ENCODE results near the gene CST4. TPM values are rescaled to one million over a fixed set of nuclear protein-coding genes. Genes with fewer than 3 reads are reported as not detected.

CST4 gene
- total RNA-seq, 1 experiment from 2014 or later: not detected

DNA sequence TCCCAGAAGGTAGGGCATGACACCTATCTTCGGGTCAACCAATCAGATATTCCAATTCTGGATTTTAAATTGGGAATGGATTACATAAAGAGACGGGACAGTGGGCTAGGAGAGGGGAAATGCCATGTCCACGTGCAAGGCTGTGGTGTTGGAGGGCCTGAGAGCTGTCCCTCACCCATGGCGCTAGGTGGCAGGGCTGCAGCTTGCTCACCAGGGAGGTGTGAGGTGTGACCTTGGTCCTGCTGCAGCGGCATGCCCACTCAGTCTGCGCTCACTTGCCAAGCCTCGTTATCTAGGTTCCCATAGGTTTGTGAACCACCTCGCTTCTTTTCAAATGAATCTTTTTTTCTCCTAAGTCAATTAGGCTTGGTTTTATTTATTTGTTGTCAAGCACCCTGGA is 31.6 kb downstream of the CST4 start:
- Mint-ChIP-seq H3K9me3 (ENCODE audit: low read depth, unreplicated experiment) (no peaks in the 10 kb centered on the region), H3K27ac (ENCODE audit: unreplicated experiment) (no peak overlapping the region), H3K36me3 (ENCODE audit: insufficient read depth, unreplicated experiment) (no peaks in the 10 kb centered on the region), H3K27me3 (ENCODE audit: unreplicated experiment) (no peaks in the 10 kb centered on the region), H3K4me3 (ENCODE audit: low read depth, unreplicated experiment) (no peak overlapping the region), H3K4me1 (ENCODE audit: low read depth, unreplicated experiment) (peaks cover 15% of the 10 kb centered on the region)
- intact Hi-C loops (cut with micrococcal nuclease; ENCODE audit: unreplicated experiment): no loop called here
- no TSS peak for BruUV-seq (replicated peaks)
- TF ChIP-seq, protein P1, sequence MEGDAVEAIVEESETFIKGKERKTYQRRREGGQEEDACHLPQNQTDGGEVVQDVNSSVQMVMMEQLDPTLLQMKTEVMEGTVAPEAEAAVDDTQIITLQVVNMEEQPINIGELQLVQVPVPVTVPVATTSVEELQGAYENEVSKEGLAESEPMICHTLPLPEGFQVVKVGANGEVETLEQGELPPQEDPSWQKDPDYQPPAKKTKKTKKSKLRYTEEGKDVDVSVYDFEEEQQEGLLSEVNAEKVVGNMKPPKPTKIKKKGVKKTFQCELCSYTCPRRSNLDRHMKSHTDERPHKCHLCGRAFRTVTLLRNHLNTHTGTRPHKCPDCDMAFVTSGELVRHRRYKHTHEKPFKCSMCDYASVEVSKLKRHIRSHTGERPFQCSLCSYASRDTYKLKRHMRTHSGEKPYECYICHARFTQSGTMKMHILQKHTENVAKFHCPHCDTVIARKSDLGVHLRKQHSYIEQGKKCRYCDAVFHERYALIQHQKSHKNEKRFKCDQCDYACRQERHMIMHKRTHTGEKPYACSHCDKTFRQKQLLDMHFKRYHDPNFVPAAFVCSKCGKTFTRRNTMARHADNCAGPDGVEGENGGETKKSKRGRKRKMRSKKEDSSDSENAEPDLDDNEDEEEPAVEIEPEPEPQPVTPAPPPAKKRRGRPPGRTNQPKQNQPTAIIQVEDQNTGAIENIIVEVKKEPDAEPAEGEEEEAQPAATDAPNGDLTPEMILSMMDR (IDR thresholded peaks at IDR 0.05; ENCODE audit: unreplicated experiment): no peak
- CTCF ChIA-PET: no interaction called here
- DNase-seq: no peak

DNA sequence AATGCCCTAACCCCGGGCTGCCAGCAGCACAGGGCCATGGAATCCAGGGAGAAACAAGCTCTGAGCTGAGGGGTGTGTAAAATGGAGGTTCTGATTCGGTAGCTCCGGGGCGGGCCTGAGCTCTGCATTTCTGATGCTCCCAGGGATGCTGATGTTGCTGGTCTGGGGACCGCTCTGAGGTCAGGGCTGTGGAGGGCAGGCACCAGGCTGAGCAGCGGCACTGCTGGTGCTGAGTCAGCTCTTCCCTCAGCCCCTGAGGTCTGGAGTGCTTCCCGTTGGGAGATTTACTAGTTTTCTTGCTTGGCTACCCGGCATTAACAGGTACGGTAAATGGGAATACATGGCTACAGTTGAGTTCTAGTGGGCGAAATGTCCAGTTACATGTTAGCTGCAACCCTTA is 32.5 kb downstream of the CST4 start:
- Mint-ChIP-seq H3K4me1 (ENCODE audit: low read depth, unreplicated experiment) (peaks cover 15% of the 10 kb centered on the region), H3K27me3 (ENCODE audit: unreplicated experiment) (no peaks in the 10 kb centered on the region), H3K4me3 (ENCODE audit: low read depth, unreplicated experiment) (no peak overlapping the region), H3K27ac (ENCODE audit: unreplicated experiment) (no peak overlapping the region), H3K36me3 (ENCODE audit: insufficient read depth, unreplicated experiment) (no peaks in the 10 kb centered on the region), H3K9me3 (ENCODE audit: low read depth, unreplicated experiment) (no peaks in the 10 kb centered on the region)
- no TSS peak for BruUV-seq (replicated peaks)
- intact Hi-C loops (cut with micrococcal nuclease; ENCODE audit: unreplicated experiment): no loop called here
- DNase-seq: no peak
- TF ChIP-seq, protein P1 (IDR thresholded peaks at IDR 0.05; ENCODE audit: unreplicated experiment): no peak
- CTCF ChIA-PET: no interaction called here

DNA sequence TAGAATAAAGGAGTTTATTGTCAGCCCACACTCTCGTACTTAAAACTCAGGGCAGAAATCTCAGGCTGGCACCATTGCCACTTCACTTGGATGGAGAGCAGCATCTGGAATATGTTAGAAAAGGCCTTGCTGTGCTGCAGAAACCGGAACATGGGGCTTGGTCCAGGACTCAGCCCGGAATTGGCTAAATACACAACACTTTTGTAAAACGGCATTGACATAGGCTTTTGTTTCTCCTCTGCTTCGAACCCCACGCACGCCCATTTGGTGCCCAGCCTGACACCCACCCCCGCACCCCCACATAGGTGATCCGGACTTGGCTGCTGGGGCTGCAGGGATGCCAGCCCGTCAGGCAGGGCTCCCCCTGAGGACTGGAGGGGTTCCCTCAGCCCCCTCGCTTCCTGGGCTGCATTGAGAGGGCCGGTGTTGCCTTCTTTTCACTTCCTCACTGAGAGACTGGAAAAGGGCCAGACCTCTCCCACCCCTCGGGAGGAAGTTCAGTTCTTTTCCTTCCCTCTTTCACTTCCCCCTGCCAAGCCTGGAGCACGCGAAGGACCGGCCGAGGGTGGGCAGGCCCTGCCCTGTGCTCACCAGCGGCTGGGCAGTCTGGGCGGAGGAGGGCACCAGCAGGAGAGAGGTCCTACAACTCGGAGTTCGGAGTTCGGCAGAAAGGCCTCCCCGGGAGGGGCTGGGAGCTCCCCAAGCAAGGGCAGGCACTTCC is 33.2 kb downstream of the CST4 start:
- intact Hi-C loops (cut with micrococcal nuclease; ENCODE audit: unreplicated experiment): no loop called here

DNA sequence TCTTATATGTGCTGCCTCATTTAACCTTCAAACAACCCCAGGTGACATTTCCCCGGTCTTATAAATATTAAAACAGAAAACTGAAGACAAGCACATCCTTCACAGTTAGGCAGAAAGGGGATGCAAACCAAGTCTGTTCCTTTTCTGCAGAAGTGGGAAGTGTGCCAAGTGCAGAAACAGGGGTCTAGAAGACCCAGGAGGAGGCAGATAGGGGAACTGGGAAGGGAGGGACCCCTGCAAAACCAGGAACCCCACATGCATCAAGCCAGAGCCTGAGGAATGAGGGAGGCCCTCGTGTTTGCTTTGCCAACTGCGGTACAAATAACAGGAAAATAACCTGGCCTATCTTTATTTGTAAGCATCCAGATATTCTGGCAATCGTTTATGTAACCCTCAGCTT is 34.1 kb downstream of the CST4 start:
- DNase-seq: no peak
- Mint-ChIP-seq H3K4me3 (ENCODE audit: low read depth, unreplicated experiment) (no peak overlapping the region), H3K27me3 (ENCODE audit: unreplicated experiment) (no peaks in the 10 kb centered on the region), H3K9me3 (ENCODE audit: low read depth, unreplicated experiment) (no peaks in the 10 kb centered on the region), H3K4me1 (ENCODE audit: low read depth, unreplicated experiment) (peaks cover 7% of the 10 kb centered on the region), H3K27ac (ENCODE audit: unreplicated experiment) (no peak overlapping the region), H3K36me3 (ENCODE audit: insufficient read depth, unreplicated experiment) (no peaks in the 10 kb centered on the region)
- TF ChIP-seq, protein P1 (IDR thresholded peaks at IDR 0.05; ENCODE audit: unreplicated experiment): no peak
- no TSS peak for BruUV-seq (replicated peaks)
- intact Hi-C loops (cut with micrococcal nuclease; ENCODE audit: unreplicated experiment): no loop called here
- CTCF ChIA-PET: no interaction called here

More for the DNA sequence above, 33.2 kb downstream of the CST4 start:
- BruUV-seq (replicated peaks): no TSS peak
- Mint-ChIP-seq H3K36me3 (ENCODE audit: insufficient read depth, unreplicated experiment) (no peaks in the 10 kb centered on the region), H3K4me1 (ENCODE audit: low read depth, unreplicated experiment) (peaks cover 15% of the 10 kb centered on the region), H3K27ac (ENCODE audit: unreplicated experiment) (no peak overlapping the region), H3K4me3 (ENCODE audit: low read depth, unreplicated experiment) (no peak overlapping the region), H3K27me3 (ENCODE audit: unreplicated experiment) (no peaks in the 10 kb centered on the region), H3K9me3 (ENCODE audit: low read depth, unreplicated experiment) (no peaks in the 10 kb centered on the region)
- TF ChIP-seq, protein P1 (IDR thresholded peaks at IDR 0.05; ENCODE audit: unreplicated experiment): no peak
- CTCF ChIA-PET: no interaction called here
- no peak for DNase-seq

Measured in Calu3 (cell line).